Measurements from ENCODE around the gene GORASP2.

The GORASP2 gene

DNA sequence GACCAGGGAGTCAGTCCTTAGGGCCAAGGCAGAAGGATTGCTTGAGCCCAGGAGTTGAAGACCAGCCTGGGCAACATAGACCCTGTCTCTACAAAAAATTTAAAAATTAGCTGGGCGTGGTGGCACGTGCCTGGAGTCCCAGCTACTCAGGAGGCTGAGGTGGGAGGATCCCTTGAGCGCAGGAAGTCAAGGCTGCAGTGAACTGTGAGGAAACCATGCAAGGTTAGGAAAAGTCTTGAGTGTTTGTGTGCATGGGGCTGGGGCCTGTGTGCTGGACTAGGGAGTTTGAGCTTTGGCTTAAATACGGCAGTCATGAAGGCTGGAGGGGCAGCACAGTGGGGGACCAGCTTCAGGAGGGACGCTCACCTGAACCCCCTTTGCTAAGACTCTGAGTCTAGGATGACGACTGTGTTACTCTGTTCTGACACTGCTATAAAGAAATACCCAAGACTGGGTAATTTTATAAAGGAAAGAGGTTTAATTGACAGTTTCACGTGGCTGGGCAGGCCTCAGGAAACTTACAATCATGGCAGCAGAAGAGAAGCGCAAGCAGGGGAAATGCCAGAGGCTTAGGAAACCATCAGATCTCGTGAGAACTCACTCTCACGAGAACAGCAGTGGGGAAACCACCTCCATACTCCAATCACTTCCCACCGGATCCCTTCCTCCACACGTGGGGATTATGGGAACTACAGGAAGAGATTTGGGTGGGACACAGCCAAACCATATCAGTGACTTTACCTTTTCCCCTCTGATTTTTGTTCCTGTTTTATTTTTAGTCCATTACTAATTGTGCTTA, 39.4 kb downstream of the GORASP2 start:
- no peak for DNase-seq

DNA sequence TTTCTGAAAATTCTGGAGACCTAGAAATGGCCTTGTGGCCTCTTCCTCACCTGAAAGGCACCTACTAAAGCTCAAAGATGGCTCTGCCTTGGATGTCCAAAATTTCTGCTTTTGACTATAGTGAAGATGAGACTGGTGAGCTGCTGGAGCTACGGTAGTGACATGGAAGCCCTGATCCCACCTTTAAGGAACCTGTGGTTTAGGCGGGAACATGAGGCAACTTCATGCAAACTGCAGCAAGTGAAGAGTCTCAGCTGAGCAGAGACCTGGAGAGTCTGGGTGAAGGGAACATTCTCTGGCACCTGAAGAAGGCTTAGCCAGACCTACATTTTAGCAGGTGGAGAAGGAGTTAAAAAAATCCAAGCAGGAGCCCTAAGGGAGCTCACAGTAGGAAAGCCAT, 40.0 kb downstream of the GORASP2 start:
- DNase-seq, result no peak

- DNase-seq, result no peak
Measured at GRCh38 chr2:170969872-170970496, 40.9 kb downstream of the GORASP2 start.

- DNase-seq, result no peak
Measured at GRCh38 chr2:170971071-170971470, 42.0 kb downstream of the GORASP2 start.

DNA sequence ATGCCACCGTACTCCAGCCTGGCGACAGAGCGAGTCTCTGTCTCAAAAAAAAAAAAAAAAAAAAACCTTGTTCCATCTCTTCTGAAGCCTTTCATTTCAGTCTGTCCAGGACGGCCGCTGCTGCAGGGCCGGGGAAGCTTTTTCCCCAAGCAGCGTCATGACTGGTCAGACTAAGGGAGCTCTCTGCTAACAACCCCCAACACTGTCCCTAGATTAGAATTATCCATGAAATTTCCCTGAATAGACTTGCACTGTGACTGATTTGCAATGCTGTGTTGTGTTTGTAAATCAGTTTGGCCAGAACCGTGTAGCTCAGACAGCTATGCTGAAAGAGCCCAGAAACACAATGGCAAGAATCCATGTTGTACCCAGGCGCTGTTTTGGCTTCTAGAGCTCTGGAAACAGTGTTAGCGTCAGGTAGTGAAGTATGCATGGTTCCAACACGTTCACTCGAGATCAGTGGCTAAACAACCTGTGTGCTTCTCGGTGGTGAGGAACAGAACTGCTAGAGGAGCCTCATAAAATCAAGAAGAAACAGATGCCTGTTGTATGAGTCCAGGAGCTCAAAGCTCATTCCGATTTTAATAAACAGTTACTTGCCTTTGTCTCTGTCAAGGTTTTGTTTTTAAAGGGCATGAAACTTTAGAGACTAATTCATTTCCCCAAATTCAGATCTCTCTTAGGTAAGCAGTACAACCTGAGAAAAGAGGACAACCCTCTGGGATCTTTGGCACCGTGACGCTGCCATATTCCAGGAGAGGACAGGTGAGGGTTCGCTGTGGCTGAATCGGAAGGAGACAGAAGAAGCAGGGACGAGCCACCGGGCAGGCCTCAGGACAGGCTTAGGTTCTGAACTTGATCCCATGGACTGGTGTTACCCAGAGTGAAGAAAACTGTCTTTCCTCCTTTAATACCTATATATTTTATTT, 43.5 kb downstream of the GORASP2 start:
- no peak for DNase-seq

GRCh38 chr2:170973225-170973491, 44.1 kb downstream of the GORASP2 start:
- DNase-seq, result no peak

- DNase-seq, result peak; percentile 89
Measured at GRCh38 chr2:170973492-170974303, 44.6 kb downstream of the GORASP2 start.

- no peak for DNase-seq
Measured at GRCh38 chr2:170974304-170974993, 45.4 kb downstream of the GORASP2 start.

DNA sequence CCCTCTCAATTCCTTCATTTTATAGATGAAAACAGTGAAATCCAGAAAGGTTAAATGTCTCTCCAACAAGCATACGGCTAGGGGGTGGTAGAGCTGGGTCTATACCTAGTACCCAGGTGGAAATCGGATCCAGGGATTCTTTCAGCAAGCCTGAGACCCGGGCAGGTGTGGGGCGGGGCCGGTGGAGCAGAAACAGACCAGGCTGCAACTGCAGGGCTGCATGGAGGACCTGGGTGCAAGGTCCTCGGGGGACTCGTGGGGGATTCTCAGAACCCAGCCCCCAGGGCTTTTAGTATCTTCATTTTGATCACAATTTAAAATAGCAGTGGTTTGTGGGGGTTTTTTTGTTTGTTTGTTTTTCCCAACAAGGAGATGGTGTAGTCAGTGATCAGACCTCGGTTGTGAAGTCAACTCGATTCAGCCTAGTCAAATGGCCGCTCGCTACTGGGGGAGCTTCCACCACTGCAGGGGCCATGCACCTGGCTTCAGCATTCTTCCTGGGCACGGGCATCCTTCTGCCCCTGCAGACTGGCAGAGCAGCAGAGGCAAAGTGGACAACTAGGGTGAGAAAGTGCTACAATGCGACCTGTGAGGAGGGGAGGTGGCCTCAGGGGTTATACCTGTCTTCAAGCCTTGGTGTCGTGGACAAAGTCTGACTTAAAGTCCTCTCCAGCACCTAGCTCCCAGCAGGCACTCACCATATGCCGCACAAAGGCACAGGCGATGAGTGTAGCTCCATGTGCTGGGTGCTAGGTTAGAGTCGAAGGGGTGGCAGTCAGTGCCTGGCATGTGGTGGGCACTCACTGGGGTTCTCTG, 46.3 kb downstream of the GORASP2 start:
- DNase-seq, result no peak

DNA sequence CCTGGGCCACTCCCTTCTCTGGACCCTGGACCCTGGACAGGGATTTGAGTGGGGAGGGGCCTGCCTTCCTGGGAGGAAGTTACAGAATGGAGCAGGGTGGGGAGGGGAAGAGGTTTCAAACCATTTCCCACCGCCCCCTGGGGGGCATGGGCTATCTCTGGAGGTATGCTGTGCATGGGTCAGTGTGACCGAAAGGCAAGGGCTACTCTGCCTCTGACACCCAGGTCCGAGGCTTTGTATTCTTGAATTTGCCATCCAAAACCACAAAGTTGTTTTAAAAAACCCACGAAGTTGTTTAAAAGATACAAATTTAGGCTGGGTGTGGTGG, 46.9 kb downstream of the GORASP2 start:
- no peak for DNase-seq

DNA sequence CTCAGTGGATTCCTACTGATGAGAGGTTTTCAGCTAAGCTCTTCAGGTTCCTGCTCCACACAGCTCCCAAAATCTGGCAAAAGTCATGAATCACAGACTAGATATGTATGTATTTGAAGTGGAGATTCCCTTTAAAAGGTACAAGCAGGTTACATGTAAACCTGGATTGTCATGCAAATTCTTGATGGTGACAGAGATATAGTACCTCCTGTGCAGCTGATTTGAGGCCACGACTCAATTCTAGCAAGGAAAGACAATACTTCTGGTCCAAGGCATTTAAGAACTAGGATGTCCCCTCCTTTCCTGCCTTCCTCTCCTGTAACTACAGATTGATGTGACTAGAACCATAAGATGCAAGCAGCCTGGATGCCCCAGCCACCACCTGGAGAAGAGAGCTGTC, 55.0 kb downstream of the GORASP2 start:
- no peak for DNase-seq

GRCh38 chr2:170985407-170985806, 56.4 kb downstream of the GORASP2 start:
- no peak for DNase-seq

DNA sequence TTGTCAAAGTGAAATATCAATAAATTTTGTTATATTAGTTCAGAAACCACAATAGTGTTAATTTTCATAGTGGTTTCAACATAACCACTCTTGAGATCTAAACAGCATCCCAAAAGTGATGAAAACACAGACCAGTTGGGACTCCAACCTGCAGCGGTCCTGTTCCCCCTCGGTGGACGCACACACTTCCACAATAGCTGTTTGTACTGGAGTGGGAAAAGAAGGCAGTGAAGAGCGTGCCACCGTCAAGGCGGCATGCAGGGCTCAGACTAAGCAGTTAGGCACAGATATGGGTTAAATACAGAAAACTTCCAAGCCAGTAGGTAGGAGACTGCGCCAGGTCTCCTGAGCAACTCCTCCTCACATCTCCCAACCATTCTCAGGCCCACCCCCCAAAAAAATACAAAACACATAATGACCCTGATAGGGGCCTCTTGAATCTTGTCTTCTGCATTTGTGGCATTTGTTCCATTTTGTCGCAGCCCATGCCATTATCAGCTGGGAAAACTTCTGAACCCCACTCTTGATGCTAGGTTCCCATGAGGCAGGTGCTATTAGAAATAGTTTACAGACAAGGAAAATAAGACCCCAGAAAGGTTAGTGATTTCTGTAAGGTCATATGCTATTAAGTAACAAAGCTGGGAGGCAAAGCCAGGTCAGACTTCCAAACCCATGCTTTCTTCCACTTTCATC, 57.7 kb downstream of the GORASP2 start:
- DNase-seq, result no peak

DNA sequence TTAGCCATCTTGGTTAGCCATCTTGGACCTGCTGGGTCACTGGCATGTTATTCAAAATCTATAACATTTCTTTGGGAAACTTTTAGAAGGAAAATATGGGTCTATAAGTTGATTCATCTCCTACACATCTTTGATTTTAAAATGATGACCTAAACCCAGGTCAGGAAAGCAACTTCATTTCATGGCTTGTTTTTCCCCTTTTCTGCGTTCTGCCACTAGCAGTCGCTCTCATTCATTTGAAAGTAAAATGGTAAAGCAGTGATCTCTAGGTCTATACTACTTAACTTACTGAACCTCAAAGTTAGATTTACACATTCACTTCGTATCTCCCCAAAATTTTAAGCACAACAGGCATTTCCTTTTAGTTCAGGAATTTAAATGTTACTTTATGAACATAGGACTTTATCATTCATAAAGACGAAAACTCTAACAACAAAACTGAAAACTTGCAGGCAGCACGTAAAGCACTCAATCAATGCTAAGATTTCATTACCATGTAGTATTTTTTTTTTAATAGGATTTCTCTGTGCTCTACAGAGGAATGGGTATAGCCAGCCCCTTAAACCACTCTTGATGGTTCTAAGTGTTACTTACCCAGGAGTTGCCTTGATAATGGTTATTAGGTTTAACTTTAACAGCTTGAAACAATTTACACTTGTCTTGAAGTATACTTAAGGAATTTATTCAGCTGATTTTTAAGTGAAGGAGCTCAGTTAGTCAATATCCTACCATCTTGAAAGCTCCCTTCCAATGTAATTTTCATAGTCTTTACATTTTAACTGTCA, 62.5 kb downstream of the GORASP2 start:
- DNase-seq, result no peak

DNA sequence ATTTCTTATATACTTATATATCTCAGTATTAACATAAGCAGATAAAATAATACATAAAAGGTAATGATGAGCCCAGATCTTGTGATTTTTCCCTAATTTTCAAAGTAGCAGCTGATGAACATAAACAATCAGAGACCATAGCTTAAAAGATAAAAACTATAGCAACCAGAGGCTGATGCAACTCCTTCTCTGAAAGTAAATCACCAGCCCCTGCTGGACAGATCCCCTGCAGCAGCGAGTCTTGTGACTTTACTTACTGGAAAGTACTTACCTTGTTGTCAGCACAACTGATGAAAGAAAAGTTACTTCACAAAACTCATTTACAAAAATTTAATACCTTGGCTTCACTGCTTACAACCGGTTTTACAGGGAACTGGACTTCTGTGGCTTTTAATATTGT, 67.3 kb downstream of the GORASP2 start:
- no peak for DNase-seq

- DNase-seq, result no peak
Measured at GRCh38 chr2:170997893-170998597, 69.0 kb downstream of the GORASP2 start.

GRCh38 chr2:170999654-171000053, 70.6 kb downstream of the GORASP2 start:
- no peak for DNase-seq

DNA sequence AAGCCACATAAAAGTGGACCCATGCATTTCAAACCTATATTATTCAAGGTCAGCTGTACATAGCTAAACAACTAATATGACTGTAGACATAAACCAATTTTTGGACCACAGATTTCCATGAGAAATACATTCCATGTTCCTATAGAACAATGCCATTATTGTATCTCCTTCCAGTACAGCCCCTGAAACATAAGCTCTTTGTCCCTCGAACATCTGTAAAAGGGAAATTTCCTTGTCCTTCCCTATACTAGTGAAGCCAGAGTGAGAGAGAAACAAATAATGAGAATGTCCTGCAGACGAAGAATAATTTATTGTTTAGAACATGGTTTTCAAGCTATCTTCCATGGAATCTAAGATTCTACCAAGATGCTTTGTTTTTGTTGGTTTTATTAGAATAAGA, 75.3 kb downstream of the GORASP2 start:
- no peak for DNase-seq

GRCh38 chr2:171004833-171005232, 75.8 kb downstream of the GORASP2 start:
- DNase-seq, result no peak

Measured in CD4-positive, alpha-beta T cell treated with Interleukin-17A for 1 hour (primary cell).